GM12801 (cell line): Measurements from ENCODE around the gene MYO1C.

Experiments used
- CTCF ChIP-seq: IDR thresholded peaks from one replicate; pipeline ENCODE4 v1.5.1; 2011; ENCODE audit warnings: control low read depth; ENCODE audit not compliant: insufficient read length; ENCODE audit errors: extremely low read depth

The MYO1C gene

GRCh38 chr17:1470071-1470754 is 22.3 kb downstream of the MYO1C start:
- no peak for TF ChIP-seq CTCF

GRCh38 chr17:1469231-1469852 is 23.1 kb downstream of the MYO1C start:
- no peak for TF ChIP-seq CTCF

- TF ChIP-seq CTCF = no peak
Observed at GRCh38 chr17:1467898-1468492, 24.5 kb downstream of the MYO1C start.

GRCh38 chr17:1467258-1467657 is 25.2 kb downstream of the MYO1C start:
- no peak for TF ChIP-seq CTCF

GRCh38 chr17:1464186-1464585 is 28.3 kb downstream of the MYO1C start:
- TF ChIP-seq CTCF = no peak

GRCh38 chr17:1462164-1463112 is 30.0 kb downstream of the MYO1C start:
- TF ChIP-seq CTCF = no peak
